NT2/D1 (cell line): ENCODE results near the gene IQCK.

Experiments
- SUZ12 ChIP-seq: IDR thresholded peaks from 2 replicates; pipeline ENCODE4 v1.6.1; 2011; ENCODE audit not compliant: insufficient read length, insufficient read depth; ENCODE audit errors: extremely low read depth
- YY1 ChIP-seq: IDR thresholded peaks from 2 replicates; pipeline ENCODE4 v1.6.1; 2011; ENCODE audit not compliant: insufficient read length, insufficient read depth
- ZNF274 ChIP-seq: IDR thresholded peaks from 2 replicates; pipeline ENCODE4 v1.6.1; 2011; ENCODE audit warnings: mild to moderate bottlenecking, low read depth, low read length

GRCh38 chr16:19899605-19899955 is 181.5 kb downstream of the IQCK start:
- TF ChIP-seq ZNF274, result no peak
- TF ChIP-seq YY1, result no peak
- TF ChIP-seq SUZ12, result no peak
